ENCODE results near the gene NPAS1.

Gene NPAS1

DNA sequence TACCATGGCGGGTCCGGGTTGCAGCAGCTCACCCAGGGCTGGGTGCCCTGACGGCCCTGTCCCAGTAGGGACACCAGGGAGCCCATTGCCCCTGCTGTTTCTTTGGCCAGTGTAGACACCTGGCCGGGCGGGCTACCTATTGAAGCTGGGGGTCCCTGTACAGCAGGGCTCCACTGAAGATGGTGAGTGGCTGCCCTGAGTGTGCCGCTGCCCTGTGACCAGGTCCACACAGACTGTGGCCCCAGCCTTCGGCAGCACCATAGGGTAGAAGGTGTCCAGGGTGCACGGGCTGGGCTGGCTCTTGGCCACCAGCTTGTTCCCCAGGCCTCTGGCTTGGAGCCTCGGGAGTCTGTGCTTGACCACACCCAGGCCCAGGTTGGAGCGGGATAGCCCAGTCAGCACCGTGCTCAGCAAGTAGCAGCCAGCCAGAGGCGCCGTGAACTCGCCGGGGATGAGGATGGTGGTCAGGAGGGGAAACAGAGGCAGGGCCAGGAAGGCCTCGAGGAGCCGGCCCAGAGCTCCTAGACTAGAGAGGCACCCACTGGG lies 25.4 kb upstream of the NPAS1 start:
- no peak overlapping the region for H3K27ac ChIP-seq
- TF ChIP-seq, protein P1, sequence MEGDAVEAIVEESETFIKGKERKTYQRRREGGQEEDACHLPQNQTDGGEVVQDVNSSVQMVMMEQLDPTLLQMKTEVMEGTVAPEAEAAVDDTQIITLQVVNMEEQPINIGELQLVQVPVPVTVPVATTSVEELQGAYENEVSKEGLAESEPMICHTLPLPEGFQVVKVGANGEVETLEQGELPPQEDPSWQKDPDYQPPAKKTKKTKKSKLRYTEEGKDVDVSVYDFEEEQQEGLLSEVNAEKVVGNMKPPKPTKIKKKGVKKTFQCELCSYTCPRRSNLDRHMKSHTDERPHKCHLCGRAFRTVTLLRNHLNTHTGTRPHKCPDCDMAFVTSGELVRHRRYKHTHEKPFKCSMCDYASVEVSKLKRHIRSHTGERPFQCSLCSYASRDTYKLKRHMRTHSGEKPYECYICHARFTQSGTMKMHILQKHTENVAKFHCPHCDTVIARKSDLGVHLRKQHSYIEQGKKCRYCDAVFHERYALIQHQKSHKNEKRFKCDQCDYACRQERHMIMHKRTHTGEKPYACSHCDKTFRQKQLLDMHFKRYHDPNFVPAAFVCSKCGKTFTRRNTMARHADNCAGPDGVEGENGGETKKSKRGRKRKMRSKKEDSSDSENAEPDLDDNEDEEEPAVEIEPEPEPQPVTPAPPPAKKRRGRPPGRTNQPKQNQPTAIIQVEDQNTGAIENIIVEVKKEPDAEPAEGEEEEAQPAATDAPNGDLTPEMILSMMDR (conservative IDR thresholded peaks at IDR 0.05): no peak

DNA sequence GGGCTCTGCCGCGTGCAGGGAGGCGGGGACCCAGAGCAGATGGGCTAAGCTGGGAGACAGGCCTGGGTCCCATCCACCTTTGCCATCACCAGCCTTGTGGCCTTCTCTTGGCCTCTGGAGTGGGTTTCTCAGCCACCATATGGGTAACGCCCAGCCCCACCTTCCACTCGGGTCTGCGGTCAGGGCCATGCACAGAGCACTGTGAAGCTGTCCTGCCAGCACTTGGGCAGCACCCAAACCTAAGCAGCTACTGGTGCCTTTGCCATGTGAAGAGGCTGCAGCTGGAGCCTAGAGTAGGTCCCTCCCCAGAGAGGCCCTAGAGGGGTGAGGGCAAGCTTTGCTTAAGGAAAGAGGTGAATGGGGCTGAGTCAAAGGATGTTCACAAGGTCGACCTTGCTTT lies 24.1 kb upstream of the NPAS1 start:
- no peak overlapping the region for H3K27ac ChIP-seq
- TF ChIP-seq, protein P1 (conservative IDR thresholded peaks at IDR 0.05): no peak

DNA sequence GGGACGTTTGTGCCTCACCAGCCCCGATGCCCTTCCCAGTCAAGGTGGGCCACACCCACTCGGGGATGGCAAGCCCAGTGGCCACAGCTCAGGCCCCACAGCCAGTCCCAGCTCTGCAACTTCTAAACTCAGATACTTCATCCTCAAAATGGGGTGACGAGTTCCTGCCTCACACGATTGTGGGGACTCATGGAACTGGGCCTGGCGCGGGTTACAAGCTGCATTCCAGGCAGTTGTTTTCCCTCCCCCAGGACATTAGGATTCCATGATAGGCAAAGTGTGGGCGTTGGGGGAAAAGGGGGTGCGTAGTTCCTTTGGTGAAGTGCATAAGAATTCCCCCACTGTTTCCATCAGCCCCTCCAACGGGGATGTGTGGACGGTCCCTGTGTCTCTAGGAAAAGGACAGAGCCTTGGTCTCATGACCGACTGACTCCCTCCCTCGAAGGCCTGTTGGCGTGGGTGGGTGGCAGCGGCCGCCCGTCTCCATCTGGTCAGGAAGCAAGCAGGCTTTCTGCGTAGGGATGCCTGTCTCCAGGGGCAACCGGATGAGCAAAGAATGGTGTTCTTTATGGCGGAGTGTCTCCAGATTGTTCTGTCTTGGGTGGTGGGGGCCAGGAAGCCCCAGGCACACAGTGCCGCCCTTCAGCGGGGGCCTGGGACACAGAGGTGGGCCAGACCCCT lies 21.1 kb upstream of the NPAS1 start:
- H3K27ac ChIP-seq: no peak overlapping the region
- TF ChIP-seq, protein P1 (conservative IDR thresholded peaks at IDR 0.05): no peak

DNA sequence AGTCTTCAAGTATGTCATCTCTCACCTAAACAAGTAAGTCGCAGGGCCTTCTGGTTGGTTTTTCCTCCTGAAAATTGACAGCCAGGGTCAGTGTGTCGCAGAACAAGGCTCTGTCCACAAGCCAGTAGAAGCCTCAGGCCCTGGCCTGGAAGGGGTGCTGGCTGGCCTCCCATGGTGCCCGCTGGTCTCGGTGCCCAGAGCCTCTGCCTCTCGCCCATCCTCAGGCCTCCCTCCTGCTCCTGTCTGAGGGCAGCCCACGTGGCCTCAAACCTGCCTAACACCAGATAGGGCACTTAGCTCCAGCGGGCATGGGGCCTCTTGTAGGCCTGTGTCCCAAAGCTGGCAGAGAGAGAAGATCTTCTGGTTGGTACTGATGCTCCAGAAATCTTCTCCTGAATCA lies 20.3 kb upstream of the NPAS1 start:
- TF ChIP-seq, protein P1 (conservative IDR thresholded peaks at IDR 0.05): no peak
- no peak overlapping the region for H3K27ac ChIP-seq

DNA sequence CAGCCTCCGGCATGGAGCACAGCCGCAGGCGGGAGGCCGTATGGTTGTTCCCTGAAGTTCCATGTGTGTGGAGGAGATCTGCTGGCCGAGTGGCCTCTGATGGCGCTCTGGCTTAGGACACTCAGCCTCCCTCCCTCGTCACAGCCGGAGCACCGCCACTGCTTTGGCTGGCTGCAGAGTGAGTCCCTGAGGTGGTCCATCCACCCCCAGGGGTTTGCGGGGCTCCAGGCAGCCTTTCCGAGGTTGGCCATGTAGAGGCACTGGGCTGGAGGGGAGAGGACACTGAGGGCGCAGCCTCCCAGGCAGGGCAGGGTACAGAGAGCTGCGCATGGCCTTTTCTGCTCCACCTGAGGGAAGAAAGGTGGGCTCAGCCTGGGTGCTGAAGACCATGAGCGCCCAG lies 19.8 kb upstream of the NPAS1 start:
- TF ChIP-seq, protein P1 (conservative IDR thresholded peaks at IDR 0.05): no peak
- no peak overlapping the region for H3K27ac ChIP-seq

DNA sequence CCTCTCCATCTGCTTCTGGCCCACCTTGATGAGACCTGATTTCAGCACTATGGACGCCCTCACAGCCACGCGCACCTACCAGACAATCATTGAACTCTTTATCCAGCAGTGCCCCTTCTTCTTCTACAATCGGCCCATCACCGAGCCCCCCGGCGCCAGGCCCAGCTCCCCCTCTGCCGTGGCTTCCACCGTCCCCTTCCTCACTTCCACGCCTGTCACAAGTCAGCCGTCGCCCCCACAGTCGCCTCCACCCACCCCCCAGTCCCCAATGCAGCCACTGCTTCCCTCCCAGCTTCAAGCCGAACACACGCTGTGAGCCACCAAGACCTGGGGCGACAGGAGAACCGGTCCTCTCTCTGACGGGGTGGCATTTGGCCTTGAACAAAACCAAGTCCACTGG lies 19.3 kb upstream of the NPAS1 start:
- TF ChIP-seq, protein P1 (conservative IDR thresholded peaks at IDR 0.05): no peak
- H3K27ac ChIP-seq: no peak overlapping the region

DNA sequence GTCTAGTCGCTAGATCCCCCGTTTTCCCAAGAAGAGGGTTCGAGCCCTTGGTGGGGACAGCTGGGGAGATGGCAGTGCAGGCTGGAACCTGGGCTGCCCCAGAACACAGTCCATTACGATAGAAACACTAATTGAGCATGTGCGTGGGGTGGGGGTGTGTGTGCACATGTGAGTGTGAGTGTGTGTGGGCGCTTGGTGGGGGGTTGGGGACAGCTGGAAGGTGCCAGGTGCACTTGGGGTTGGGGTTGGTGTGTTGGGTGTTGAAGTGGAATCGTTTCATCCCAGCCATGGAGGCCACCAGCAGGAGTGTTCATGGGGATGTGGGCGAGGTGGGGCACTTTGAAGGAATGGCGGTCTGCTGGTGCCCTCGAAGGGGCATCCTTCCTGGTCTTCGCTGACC lies 18.1 kb upstream of the NPAS1 start:
- no peak overlapping the region for H3K27ac ChIP-seq
- TF ChIP-seq, protein P1 (conservative IDR thresholded peaks at IDR 0.05): no peak

All from VCaP (cell line).